PC-9 (cell line): ENCODE results near the gene KLHL14. TPM values are rescaled to one million over a fixed set of nuclear protein-coding genes. Genes with fewer than 3 reads are reported as not detected.

Source experiments
- BruUV-seq: library from RNA; stranded (reverse); fragments of 400-500 nt; replicated peaks from 2 replicates; lab custom pipeline; 2021; lab: Mats Ljungman, UMichigan
- CTCF ChIA-PET: fragments of 300-600 bp; sonication (Branson Sonifier 250); formaldehyde crosslinking; loops from one replicate; lab custom pipeline; 2022; ENCODE audit warnings: antibody characterized with exemption; lab: Charles Lee
- POLR2A ChIA-PET: fragments of 300-600 bp; sonication (Branson Sonifier 250); formaldehyde crosslinking; loops from one replicate; lab custom pipeline; 2022; ENCODE audit warnings: antibody characterized with exemption; ENCODE audit not compliant: unreplicated experiment; lab: Charles Lee
- DNase-seq, 2 experiments: peaks; one replicate each; pipeline versions ENCODE4 v3.0.0 to v3.0.0-alpha.2; 2015 to 2022; ENCODE audit warnings: mixed read lengths in 1 of 2
- H2AFZ ChIP-seq: fragments of 200-600 bp; sonication (generic); 2 replicates; pipeline ENCODE4 v1.8.1; 2017; ENCODE audit warnings: antibody characterized with exemption
- H3F3A ChIP-seq: fragments of 200-600 bp; sonication (generic); 2 replicates; pipeline ENCODE4 v1.8.1; 2017; ENCODE audit warnings: antibody characterized with exemption, mild to moderate bottlenecking, low read depth; ENCODE audit not compliant: insufficient read depth
- H3K27ac ChIP-seq: fragments of 200-600 bp; sonication (generic); 2 replicates; pipeline ENCODE4 v1.6.1; 2016; ENCODE audit warnings: mixed run types
- H3K27me3 ChIP-seq: fragments of 200-600 bp; sonication (generic); 2 replicates; pipeline ENCODE4 v1.6.1; 2016; ENCODE audit warnings: low read depth, mixed run types; ENCODE audit not compliant: insufficient read depth
- H3K36me3 ChIP-seq: fragments of 200-600 bp; sonication (generic); 2 replicates; pipeline ENCODE4 v1.6.1; 2016; ENCODE audit warnings: low read depth, mixed run types
- H3K4me1 ChIP-seq: fragments of 200-600 bp; sonication (generic); replicated peaks from 2 replicates; pipeline ENCODE4 v1.6.1; 2016; ENCODE audit warnings: mixed run types; ENCODE audit not compliant: insufficient read depth
- H3K4me2 ChIP-seq: fragments of 200-600 bp; sonication (generic); 2 replicates; pipeline ENCODE4 v1.6.1; 2017; ENCODE audit warnings: mixed run types
- H3K4me3 ChIP-seq: fragments of 200-600 bp; sonication (generic); 2 replicates; pipeline ENCODE4 v1.6.1; 2016; ENCODE audit warnings: mixed run types
- H3K79me2 ChIP-seq: fragments of 200-600 bp; sonication (generic); 2 replicates; pipeline ENCODE4 v1.6.1; 2017; ENCODE audit warnings: low read depth, mixed run types
- H3K9me2 ChIP-seq: fragments of 200-600 bp; sonication (generic); 2 replicates; pipeline ENCODE4 v1.8.1; 2017; ENCODE audit warnings: mild to moderate bottlenecking; ENCODE audit not compliant: insufficient read depth
- H3K9me3 ChIP-seq: fragments of 200-600 bp; sonication (generic); 2 replicates; pipeline ENCODE4 v1.8.1; 2016; ENCODE audit warnings: low read depth; ENCODE audit not compliant: insufficient read depth
- H4K20me1 ChIP-seq: fragments of 200-600 bp; sonication (generic); 2 replicates; pipeline ENCODE4 v1.8.1; 2017; ENCODE audit not compliant: insufficient read depth
- CTCF ChIP-seq: fragments of 200-600 bp; sonication (generic); conservative IDR thresholded peaks from 2 replicates; pipeline ENCODE4 v1.6.1; 2017; ENCODE audit warnings: mixed run types, antibody characterized with exemption, mild to moderate bottlenecking, moderate library complexity
- EZH2 ChIP-seq: fragments of 200-600 bp; sonication (generic); IDR thresholded peaks from 2 replicates; pipeline ENCODE4 v1.8.0; 2017; ENCODE audit warnings: antibody characterized with exemption, low read depth
- intact Hi-C: fragments of 100-400 bp; cut with micrococcal nuclease; formaldehyde crosslinking; loops from one replicate; pipeline ENCODE4 v1.10.0; 2022; ENCODE audit not compliant: unreplicated experiment
- total RNA-seq: library from RNA; stranded (reverse); gene quantifications from 2 replicates; pipeline ENCODE4 v1.2.3, GENCODE V29; 2021

The KLHL14 gene
- total RNA-seq, 1 experiment from 2014 or later, result not detected

DNA sequence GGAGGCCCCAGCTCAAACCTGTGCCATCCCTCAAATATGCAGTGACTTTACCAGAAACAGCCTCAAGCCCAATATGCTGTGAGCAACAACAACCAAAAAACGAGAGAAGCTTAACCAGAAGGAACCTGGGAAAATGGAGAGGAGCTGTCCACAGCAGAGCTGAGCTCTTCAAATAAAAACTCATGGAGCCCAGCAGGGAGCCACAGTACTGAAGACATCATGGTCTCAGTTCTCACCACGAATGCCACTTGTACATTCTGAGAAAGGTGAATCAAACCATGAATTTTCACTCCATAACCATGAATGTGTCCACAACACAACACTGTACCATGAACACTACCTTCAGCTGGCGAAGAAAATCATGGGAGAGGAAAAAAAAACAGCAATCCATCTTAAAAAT, 50.5 kb downstream of the KLHL14 start:
- Histone ChIP-seq H3K27ac (no peak overlapping the region), H3K27me3 (no peaks in the 10 kb centered on the region), H3K9me2 (no peaks in the 10 kb centered on the region), H3K79me2 (no peaks in the 10 kb centered on the region), H3K4me2 (no peak overlapping the region), H3K4me1 (no peaks in the 10 kb centered on the region), H3K9me3 (no peaks in the 10 kb centered on the region), H3F3A (no peaks in the 10 kb centered on the region), H3K36me3 (no peaks in the 10 kb centered on the region), H2AFZ (no peak overlapping the region), H3K4me3 (no peak overlapping the region), H4K20me1 (no peaks in the 10 kb centered on the region)
- no peak for DNase-seq
- ChIA-PET CTCF (no interaction called here), POLR2A (no interaction called here)
- intact Hi-C loops, result no loop called here
- TF ChIP-seq EZH2, result no peak
- TF ChIP-seq CTCF, result no peak
- BruUV-seq, result no TSS peak

- CTCF ChIA-PET, result no interaction called here
- no peak for DNase-seq
- H2AFZ ChIP-seq, result no peak overlapping the region
- no peaks in the 10 kb centered on the region for H3K4me1 ChIP-seq
- BruUV-seq, result no TSS peak
- no peaks in the 10 kb centered on the region for H3K9me3 ChIP-seq
- no peaks in the 10 kb centered on the region for H3K79me2 ChIP-seq
- no peak overlapping the region for H3K4me3 ChIP-seq
- POLR2A ChIA-PET, result no interaction called here
- H4K20me1 ChIP-seq, result no peaks in the 10 kb centered on the region
- no peaks in the 10 kb centered on the region for H3K36me3 ChIP-seq
- H3F3A ChIP-seq, result no peaks in the 10 kb centered on the region
- no peak overlapping the region for H3K4me2 ChIP-seq
- H3K27ac ChIP-seq, result no peak overlapping the region
- H3K9me2 ChIP-seq, result no peaks in the 10 kb centered on the region
- no peaks in the 10 kb centered on the region for H3K27me3 ChIP-seq
- TF ChIP-seq EZH2 (no peak), CTCF (no peak)
- intact Hi-C loops, result no loop called here
These were observed 55.7 kb downstream of the KLHL14 start for GRCh38 chr18:32717126-32717525.

DNA sequence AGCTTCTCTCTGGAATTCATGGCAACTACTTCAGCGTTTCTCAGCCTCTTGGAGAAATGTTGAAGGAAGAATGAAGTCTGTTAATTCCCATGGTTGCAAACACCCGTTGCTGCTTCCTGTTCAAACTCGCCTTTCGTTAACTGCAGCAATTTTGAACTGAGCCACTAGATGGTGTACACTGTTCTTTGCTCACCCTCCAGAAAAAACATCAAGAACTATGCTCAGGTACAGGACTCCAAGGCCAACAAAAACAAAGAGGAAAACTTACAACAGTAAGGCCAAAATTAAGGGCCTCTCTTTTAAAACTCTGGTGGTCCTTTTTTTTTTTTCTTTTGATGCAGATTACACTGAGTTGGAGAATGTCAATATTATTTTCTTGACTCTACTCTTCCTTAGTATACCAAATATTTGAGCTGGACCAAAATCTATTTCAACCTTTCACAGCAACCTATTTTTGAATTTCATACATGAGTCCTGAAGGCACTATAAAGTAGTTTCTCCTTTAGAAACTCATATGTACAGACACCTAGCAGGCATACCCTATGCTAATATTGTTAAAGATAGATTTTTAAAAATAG, 58.2 kb downstream of the KLHL14 start:
- no peak overlapping the region for H3K4me3 ChIP-seq
- no peak overlapping the region for H3K27ac ChIP-seq
- no peaks in the 10 kb centered on the region for H3K36me3 ChIP-seq
- no peaks in the 10 kb centered on the region for H3K27me3 ChIP-seq
- H3K9me2 ChIP-seq, result no peaks in the 10 kb centered on the region
- no peaks in the 10 kb centered on the region for H3K79me2 ChIP-seq
- no peak overlapping the region for H3K4me2 ChIP-seq
- no peaks in the 10 kb centered on the region for H3K9me3 ChIP-seq
- BruUV-seq, result no TSS peak
- no peaks in the 10 kb centered on the region for H3F3A ChIP-seq
- no peak overlapping the region for H2AFZ ChIP-seq
- intact Hi-C loops, result no loop called here
- H4K20me1 ChIP-seq, result no peaks in the 10 kb centered on the region
- ChIA-PET CTCF (no interaction called here), POLR2A (no interaction called here)
- TF ChIP-seq EZH2, result no peak
- TF ChIP-seq CTCF, result peak; percentile 70
- H3K4me1 ChIP-seq, result no peaks in the 10 kb centered on the region
- peak in 1 of 2 experiments; percentile 4 for DNase-seq
